AG09319 (cell line): ENCODE data around the gene CCDC88C.

Experiments
- DNase-seq: peaks from one replicate; pipeline ENCODE4 v3.0.0-alpha.2; 2010; ENCODE audit warnings: low read depth; ENCODE audit errors: extremely low read depth
- TF ChIP-seq, protein P1 (sequence below): IDR thresholded peaks from 2 replicates; pipeline ENCODE4 v1.5.1; 2011; ENCODE audit warnings: low read depth, mild to moderate bottlenecking, inconsistent platforms, low read length, moderate library complexity

Gene CCDC88C

DNA sequence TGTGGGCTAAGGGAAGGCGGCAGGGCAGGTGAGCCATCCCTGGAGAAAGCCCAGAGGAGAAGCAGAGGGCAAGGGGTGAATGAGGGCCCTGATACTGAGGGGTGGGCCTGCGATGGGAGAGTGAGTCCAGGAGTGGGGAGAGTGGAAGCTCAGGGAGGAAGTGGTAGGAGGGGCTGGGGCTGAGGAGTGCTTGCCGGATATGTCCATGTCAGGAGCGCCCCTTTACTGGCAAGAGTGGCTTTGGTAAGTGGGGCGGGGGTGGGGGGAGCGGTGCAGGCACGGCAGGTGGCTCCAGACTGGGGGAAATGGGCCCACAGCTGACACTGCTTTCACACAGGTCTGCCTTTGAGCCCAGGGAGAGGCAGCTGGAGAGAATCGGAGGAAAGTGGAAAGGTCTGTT is 86.8 kb downstream of the CCDC88C start:
- DNase-seq: no peak
- TF ChIP-seq, protein P1, sequence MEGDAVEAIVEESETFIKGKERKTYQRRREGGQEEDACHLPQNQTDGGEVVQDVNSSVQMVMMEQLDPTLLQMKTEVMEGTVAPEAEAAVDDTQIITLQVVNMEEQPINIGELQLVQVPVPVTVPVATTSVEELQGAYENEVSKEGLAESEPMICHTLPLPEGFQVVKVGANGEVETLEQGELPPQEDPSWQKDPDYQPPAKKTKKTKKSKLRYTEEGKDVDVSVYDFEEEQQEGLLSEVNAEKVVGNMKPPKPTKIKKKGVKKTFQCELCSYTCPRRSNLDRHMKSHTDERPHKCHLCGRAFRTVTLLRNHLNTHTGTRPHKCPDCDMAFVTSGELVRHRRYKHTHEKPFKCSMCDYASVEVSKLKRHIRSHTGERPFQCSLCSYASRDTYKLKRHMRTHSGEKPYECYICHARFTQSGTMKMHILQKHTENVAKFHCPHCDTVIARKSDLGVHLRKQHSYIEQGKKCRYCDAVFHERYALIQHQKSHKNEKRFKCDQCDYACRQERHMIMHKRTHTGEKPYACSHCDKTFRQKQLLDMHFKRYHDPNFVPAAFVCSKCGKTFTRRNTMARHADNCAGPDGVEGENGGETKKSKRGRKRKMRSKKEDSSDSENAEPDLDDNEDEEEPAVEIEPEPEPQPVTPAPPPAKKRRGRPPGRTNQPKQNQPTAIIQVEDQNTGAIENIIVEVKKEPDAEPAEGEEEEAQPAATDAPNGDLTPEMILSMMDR: no peak

DNA sequence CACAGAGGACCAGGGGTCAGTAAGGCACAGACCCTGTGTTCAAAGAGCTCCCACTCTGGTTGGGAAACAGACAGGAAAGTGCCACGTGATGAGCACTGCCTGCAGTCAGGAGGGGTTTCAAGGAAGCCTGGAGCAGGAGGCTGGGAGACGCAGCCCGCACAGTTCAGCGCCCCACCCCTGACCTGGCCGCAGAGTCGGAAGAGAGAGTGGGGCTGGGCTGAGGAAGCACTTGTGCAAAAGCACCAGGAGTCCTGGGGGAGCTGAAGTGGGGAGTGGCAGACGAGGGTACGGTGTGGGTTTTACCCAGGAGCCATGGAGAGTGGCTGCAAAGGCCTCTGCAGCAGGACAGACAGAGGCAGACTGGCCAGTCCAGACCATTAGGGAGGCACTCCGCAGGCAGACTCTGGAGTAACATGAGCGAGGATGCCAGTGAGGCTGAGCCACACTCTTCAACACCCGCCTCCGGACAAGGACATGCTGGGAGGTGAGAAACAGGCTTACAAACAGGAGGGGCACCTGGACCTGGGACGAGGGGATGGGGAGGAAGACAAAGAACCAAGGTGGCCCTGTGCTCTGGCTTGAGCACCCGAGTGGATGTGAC is 87.4 kb downstream of the CCDC88C start:
- TF ChIP-seq, protein P1: no peak

DNA sequence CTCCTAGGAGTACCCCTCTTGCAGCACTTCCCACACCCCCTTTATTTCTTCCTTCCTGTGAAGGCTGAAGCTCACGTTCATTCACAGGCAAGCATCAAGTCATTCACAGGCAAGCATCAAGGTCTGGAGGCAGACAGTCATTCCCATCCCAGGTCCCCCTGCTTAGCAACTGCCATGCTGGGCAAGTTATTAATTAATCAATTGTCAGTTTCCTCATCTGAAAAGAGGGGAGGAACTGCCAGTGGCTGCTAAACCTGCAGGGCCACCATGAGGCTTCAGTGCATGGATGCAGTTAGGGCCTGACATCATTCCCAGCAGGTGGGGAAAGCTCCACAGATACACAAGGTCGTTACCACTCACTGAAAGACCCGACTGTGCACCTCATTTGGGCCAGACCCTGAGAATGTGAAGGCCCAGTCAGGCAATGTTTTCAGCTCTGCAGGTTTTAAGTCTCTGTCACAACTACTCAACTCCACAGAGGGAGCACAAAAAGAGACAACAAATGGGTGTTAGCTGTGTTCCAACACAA is 88.1 kb downstream of the CCDC88C start:
- no peak for DNase-seq
- TF ChIP-seq, protein P1: no peak

More for the DNA sequence above, 87.4 kb downstream of the CCDC88C start:
- no peak for DNase-seq

DNA sequence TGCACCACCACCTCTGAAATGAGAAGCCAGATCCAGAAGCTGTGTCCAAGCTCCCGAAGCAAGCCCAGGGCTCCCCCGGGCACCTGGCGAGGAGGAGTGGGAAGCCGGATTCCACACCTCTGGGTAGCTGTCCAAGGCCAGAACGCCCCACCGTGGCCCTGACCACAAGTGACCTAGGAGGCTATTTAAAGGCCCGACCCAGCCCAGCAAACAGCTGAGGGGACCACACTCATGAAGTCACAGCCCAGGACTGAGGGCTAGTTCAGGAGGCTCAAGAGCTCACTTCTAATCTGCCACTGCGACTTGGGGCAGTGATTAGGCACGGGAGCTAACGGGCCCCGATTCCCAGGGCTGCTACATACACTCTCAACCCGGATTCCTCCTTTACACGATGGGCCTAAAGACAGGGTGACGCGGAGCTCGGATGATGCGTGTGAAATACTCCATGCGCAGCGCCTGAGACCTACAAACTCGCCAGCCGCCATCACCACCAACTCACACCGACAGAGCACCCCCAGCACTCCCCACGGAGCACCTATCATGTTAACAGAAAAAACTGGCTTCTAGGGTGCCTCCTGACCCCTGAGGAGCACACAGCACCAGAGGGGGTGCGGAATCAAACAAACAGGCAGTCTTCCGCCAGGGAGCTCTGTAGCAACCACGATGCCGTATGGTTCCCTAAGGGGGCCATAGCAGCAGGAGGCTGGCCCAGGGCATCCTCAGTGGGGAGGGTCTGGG is 89.1 kb downstream of the CCDC88C start:
- TF ChIP-seq, protein P1: no peak
- no peak for DNase-seq

DNA sequence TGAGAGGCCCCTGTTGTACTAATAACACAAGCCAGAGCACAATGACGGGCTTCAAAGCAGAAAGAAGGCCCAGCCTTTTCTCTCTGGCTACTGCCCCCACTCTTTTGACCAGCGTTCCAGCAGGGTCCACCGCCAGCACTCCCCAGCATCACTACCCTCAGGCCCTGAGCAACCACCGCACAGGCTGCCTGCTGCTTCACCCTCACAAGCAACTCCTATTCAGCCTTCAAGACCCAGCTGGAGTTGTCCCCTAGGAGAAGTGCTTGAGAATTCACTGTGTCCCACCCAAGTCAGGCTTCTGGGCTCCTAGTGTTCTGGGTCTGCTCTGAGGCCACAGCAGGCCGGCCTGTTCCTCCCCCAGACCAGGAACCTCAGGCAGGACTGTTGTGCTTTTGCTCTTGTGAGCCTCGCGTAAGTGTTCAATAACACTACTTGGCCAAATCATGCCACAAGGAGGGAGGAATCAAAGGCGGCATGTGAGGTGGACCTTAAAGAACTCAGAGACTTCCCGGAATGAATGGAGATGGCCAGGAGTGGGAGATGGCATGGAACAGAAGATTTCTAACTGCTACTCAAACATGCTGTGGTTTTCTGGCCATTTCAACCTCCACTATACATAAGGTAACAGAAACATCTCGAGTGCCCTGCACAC is 89.8 kb downstream of the CCDC88C start:
- DNase-seq: no peak
- TF ChIP-seq, protein P1: no peak

DNA sequence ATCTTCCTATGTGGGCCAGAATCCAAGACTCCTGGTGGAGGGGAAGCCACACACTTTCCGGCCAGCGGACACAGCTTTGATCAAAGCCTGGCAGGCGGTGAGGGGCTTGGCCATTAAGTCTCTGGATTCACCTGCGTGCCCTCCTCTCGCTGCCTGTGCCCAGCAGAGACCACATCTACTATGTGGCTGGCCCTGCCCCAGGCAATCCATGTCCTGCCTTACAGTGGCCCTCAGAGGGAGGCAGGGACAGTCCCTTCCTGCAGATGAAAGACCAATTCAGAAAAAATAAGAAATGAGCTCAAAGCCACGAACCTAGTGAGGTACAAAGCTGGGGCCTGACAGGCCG is 90.4 kb downstream of the CCDC88C start:
- TF ChIP-seq, protein P1: no peak
- no peak for DNase-seq
